HepG2 (cell line): Measurements from ENCODE around the gene CELF5. TPM values are rescaled to one million over a fixed set of nuclear protein-coding genes. Genes with fewer than 3 reads are reported as not detected.
A peak's percentile ranks its signal among the peaks of the same experiment; 100 is the strongest.

Experiments used
- HBP1 ChIP-seq: IDR thresholded peaks from 2 replicates; pipeline ENCODE4 v1.6.1; 2016; ENCODE audit warnings: low read depth, control low read depth
- HNRNPUL1 ChIP-seq: fragments of 200-400 bp; formaldehyde crosslinking; IDR thresholded peaks from 2 replicates; pipeline ENCODE4 v1.6.1; 2017; ENCODE audit warnings: low read depth, mild to moderate bottlenecking, low read length, moderate library complexity
- REPIN1 ChIP-seq: sonication (generic); formaldehyde crosslinking; IDR thresholded peaks from 2 replicates; pipeline ENCODE4 v1.8.0; 2022; ENCODE audit warnings: missing genetic modification reagents, low read depth, mild to moderate bottlenecking, borderline replicate concordance
- RORA ChIP-seq: sonication (generic); formaldehyde crosslinking; IDR thresholded peaks from 2 replicates; pipeline ENCODE4 v1.5.0; 2020; ENCODE audit warnings: mild to moderate bottlenecking, missing genetic modification reagents, moderate library complexity
- ZBTB40 ChIP-seq, 2 experiments: fragments of 450-650 bp in 1 of 2; sonication (generic) in 1 of 2; formaldehyde crosslinking in 1 of 2; IDR thresholded peaks; 2 replicates each; pipeline versions ENCODE4 v1.6.1 to v1.8.0; 2016 to 2022; ENCODE audit warnings: antibody characterized with exemption in 1 of 2, mild to moderate bottlenecking in 1 of 2, missing genetic modification reagents in 1 of 2
- ZNF260 ChIP-seq: sonication (generic); formaldehyde crosslinking; IDR thresholded peaks from 2 replicates; pipeline ENCODE4 v1.4.0; 2020; ENCODE audit warnings: missing genetic modification reagents, low read depth, mild to moderate bottlenecking, borderline replicate concordance
- ZNF646 ChIP-seq: sonication (generic); formaldehyde crosslinking; IDR thresholded peaks from 2 replicates; pipeline ENCODE4 v1.9.0; 2021; ENCODE audit warnings: mild to moderate bottlenecking, missing genetic modification reagents
- polyA plus RNA-seq, 8 experiments: library from polyadenylated mRNA; depleted of rRNA in 3 of 8; stranded (reverse) in 7 of 8; unstranded in 1 of 8; fragments of >200 nt; fragmentation: Illumina TruSeq in 4 of 8; extraction: Trizol in 4 of 8; gene quantifications; 2 replicates each; pipeline versions ENCODE4 v1.2.1 to v1.2.3, GENCODE V29; 2011 to 2016; ENCODE audit warnings: low read depth in 4 of 8, missing spikeins in 1 of 8, mixed read lengths in 1 of 8; ENCODE audit not compliant: insufficient read depth in 1 of 8
- total RNA-seq, 5 experiments: library from RNA; depleted of rRNA; stranded (reverse); fragments of >200 nt; fragmentation: Illumina TruSeq; extraction: Trizol; gene quantifications; 2 replicates each; pipeline ENCODE4 v1.2.3, GENCODE V29; 2016; ENCODE audit warnings: low read depth in 1 of 5

CELF5 gene
- total and polyA plus RNA-seq, 2 of the 13 experiments (the other 11 are each of a cell fraction or from before 2014, with no cell fraction given), result 0.31 to 0.84 TPM

GRCh38 chr19:3185461-3186159 is 38.9 kb upstream of the CELF5 start, which contains the start of gene NCLN (continued):
- TF ChIP-seq ZBTB40 (IDR thresholded peaks at IDR 0.05), result peak; percentile 37; the same call in 1 of the 2 replicates
- TF ChIP-seq ZBTB40 (CRISPR knock-in tag; IDR thresholded peaks at IDR 0.05), result no peak; the same call in 1 of the 2 replicates
- TF ChIP-seq HBP1 (CRISPR knock-in tag), result peak; percentile 20; the same call in 1 of the 2 replicates
- TF ChIP-seq REPIN1 (CRISPR knock-in tag), result peak; percentile 7; the same call in 1 of the 2 replicates
- TF ChIP-seq ZNF646 (CRISPR knock-in tag), result no peak
- no peak for TF ChIP-seq ZNF260
- no peak for TF ChIP-seq HNRNPUL1
- no peak for TF ChIP-seq RORA
